Measurements from ENCODE around the gene GNLY.

GNLY gene

DNA sequence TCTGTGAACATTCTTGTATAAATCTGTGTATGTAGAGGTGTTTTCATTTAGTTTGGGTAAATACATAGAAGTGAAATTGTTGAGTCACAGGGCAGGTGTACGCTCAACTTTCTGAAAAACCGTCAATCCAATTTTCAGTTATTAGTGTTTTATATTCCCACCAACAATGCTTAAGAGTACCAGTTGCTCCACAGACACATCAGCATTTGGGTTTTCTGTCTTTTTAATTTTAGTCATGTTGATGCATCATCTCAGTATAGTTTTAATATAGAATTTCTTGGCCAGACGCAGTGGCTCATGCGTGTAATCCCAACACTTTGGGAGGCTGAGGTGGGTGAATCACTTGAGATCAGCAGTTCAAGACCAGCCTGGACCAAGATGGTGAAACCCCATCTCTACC is 3.2 kb upstream of the GNLY start:
- DNase-seq: no peak

DNA sequence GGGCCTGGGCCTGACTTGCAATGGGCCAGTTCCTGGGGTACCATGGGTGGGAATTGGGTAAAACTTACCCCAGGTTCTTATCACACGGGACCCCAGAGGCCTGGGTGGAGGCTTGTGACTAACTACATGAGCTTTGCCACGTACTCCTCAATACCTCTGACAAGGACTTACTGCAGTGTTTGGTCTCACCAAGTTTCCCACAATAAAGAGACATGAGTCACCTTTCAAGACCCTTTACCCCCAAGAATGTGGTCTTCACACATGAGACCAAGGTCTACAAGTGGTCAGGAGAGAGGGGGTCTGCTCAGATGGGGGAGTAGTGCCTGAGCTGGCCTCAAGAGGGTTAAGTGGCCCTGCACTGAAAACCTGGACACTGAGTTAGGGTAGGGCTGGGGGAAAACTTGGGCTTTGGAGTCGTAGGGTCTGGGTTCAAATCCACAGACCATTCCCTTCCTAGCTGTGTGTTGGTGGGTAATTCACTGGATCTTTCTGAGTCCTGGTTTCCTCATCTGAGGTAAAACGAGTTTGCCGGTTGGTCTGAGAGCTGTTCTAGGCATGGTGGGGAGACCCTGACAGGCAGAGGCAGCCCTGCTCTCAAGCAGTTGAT is 2.0 kb upstream of the GNLY start:
- no peak for DNase-seq

DNA sequence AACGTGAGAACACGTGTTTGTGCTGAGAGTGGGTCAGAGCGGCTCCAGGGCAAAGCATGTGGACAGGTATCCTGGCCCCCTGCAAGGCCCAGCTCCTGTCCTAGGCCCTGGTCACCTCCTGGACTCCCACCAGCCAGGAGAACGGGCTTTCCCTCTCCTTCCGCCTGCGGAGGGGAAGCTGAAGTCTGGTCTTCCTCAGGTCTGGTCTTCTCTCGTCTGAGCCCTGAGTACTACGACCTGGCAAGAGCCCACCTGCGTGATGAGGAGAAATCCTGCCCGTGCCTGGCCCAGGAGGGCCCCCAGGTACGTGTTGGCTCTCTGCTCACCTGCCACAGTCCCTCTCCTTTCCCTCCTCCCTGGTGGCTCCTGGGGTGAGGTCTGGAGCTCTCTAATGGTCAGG is 963 bp downstream of the GNLY start:
- no peak for DNase-seq

DNA sequence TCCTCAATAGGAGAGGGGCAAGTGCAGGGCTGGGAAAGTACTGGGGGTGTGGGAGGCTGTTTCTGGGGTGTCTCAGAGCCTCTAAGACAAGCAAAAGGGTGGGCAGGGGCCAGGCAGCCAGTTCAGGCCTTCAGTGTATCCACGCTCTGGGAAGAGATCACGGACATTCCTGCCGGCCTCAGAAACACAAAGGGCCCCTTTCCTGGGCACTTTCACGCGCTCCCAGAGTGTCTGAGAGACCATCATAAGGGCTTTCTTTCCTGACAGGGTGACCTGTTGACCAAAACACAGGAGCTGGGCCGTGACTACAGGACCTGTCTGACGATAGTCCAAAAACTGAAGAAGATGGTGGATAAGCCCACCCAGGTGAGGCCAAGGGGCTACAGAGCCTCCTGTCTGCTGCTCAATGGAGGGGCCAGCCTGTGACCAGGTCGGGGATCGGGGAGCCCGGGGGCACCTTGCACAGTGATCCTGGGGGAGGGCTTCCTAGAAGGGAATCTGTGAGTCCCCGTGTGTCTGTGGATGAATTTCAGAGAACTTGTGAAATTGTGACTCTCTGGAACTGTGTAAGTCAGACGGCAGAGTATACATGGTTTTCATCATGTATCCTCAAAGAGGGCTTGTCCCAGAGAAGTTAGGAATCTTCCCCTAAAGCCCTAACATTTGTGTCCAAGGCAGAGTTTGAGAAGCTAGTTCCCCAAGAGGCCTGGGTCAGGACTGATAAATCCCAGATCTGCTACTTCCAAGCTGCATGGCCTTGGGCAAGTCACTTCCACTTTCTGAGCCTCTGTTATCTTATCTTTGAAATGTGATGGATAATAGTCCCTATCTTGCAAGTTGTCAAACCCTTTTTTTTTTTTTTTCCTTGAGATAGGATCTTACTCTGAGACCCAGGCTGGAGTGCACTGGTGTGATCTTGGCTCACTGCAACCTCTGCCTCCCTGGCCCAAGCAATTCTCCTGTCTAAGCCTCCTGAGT is 1.8 kb downstream of the GNLY start:
- no peak for DNase-seq

DNA sequence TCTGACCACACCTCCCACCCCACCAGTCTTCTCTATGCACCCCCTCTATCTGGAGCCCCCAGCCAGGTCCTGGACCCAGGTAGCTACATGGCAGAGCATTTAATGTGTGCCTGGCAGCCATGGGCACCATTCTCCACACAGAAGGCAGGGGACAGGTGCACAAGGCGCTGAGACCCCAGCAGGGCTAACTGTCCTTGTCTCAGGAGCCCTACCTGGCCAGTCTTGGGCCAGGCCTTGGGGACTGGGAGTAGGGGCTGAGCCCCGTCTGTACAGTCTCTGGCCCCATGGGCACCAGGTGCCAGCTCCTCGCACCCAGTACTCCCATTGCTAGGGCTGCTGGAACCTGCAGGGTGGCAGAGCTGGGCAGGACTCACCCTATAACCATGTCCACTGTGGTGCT is 2.9 kb downstream of the GNLY start:
- no peak for DNase-seq

DNA sequence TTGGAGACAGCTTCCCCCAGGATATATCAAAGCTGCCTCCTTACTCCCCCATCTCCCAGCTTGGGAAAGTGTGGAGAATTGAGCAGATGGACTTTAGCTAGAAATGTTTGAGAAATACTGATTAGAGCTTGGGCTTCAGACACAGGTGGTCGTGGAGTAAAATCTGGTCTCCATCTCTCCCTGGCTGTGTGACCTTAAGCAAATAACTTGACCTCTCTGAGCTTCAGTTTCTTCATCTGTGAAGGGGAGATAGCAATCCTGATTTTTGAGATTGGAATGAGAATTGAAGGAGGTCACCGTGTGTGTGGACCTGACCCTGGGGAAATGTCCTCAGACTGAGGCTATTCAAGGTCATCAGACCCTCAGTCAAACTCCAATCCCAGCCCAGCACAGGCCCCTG is 3.6 kb downstream of the GNLY start:
- no peak for DNase-seq

DNA sequence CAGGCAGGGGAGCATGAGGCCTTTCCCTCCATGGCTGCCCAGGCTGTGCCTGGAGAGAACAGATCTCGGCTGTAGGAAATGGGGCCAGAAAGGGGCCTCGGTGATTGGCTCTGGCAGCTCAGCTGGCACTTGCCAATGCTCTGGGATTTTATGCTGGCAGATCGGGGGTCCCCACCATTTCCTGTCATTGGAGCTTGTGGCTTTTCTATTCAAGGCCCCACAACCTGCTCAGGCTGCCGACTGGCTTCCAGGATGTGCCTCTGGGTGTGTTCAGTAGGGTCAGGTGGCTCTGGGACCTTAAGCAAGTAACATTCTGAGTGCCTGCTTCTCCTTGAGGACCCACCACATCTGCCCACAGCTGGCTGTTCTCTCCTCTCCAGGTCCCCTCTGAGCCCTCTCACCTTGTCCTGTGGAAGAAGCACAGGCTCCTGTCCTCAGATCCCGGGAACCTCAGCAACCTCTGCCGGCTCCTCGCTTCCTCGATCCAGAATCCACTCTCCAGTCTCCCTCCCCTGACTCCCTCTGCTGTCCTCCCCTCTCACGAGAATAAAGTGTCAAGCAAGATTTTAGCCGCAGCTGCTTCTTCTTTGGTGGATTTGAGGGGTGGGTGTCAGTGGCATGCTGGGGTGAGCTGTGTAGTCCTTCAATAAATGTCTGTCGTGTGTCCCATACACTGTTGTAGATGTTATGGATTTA is 4.2 kb downstream of the GNLY start:
- no peak for DNase-seq

DNA sequence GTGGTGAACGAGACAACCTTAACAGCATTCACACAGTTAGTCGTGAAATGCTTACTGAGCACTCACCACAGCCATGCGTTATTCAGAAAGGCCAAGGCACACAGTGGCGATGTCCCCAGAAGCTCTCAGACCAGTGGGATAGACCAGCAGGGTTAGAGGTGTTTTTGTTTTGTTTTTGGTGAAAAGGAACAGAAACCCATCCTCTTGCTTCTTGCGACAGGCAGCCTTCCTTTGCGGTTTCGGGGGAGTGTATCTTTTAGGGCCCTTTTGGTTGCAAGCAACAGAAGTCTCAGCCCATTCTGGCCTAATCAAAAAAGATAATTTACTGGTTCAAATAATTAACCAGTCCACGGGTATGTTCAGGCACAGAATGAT is 4.7 kb downstream of the GNLY start:
- peak; percentile 9 for DNase-seq

DNA sequence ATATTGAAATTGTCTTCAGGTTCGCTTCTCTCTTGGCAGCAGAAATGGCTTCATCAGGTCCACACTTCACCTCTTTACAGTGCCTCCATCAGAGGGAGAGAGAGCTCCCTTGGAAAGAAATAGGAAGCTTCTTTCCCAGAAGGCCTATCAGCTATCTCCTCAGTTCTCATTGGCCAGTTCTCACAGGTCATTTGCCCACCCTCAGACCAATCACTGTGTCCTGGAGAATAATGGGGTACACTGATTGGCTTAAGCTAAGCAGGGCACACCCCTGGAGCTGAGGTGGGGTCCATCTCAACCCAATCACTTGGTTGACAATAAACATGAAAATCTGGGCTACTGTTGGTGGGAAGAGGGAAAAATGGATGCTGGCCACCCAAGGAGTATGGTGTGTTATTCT is 5.2 kb downstream of the GNLY start:
- no peak for DNase-seq

DNA sequence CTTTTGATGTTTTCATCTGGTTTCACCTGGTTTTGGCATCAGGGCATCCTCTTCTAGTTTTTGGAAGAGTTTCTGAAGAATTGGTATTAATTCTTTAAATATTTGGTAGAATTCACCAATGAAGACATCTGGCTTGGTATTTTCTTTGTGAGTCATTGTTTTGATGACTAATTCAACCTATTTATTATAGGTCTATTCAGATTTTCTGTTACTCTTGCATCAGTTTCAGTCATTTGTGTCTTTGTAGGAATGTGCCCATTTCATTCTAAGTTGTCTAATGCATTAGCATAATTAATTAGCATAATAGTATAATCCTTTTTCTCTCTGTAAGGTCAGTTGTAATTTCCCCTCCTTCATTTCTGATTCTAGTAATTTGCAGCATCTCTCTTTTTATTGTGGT is 8.0 kb downstream of the GNLY start:
- DNase-seq: no peak

DNA sequence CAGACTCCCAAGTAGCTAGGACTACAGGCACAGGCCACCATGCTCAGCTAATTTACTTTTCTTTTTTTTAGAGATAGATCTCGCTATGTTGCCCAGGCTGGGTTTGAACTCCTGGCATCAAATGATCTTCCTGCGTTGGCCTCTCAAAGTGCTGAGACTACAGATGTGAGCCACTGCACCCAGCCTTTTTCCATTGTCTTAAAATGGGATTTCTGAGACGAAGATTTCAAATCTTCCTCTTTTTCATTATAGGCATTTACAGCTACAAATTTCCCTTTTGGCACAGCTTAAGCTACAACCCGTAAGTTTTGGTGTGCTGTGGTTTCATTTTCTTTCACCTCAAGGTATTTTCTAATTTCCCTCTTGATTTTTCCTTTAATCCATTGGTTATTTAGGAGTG is 8.6 kb downstream of the GNLY start:
- peak; percentile 12 for DNase-seq

DNA sequence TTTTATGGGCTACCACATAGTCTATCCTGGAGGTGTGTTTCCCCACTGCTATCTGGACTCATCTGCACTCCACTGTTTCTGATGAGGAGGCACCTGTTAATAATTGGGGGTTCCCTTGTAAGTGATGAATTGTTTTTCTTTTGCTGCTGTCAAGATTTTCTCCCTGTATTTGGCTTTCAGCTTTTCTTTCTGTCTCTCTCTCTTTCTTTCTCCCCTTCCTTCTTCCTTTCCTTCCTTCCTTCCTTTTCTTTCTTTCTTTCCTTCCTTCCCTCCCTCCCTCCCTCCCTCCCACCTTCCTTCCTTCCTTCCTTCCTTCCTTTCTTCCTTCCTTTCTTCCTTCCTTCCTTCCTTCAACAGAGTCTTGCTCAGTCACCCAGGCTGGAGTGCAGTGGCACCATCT is 9.2 kb downstream of the GNLY start:
- DNase-seq: no peak

DNA sequence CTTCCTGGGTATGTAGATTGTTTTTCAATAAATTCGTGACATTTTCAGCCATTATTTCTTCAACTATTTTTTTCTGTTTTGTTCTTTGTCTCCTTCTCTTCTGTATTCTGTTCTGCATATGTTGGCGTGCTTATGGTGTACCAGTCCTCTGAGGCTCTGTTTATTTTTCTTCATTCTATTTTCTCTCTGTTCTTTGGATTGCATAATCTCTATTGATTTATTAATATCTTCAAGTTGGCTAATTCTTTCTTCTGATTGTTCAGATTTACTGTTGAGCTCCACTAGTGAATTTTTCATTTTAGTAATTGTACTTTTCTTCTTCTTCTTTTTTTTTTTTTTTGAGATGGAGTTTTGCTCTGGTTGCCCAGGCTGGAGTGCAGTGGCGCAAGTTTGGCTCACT is 9.9 kb downstream of the GNLY start:
- no peak for DNase-seq

DNA sequence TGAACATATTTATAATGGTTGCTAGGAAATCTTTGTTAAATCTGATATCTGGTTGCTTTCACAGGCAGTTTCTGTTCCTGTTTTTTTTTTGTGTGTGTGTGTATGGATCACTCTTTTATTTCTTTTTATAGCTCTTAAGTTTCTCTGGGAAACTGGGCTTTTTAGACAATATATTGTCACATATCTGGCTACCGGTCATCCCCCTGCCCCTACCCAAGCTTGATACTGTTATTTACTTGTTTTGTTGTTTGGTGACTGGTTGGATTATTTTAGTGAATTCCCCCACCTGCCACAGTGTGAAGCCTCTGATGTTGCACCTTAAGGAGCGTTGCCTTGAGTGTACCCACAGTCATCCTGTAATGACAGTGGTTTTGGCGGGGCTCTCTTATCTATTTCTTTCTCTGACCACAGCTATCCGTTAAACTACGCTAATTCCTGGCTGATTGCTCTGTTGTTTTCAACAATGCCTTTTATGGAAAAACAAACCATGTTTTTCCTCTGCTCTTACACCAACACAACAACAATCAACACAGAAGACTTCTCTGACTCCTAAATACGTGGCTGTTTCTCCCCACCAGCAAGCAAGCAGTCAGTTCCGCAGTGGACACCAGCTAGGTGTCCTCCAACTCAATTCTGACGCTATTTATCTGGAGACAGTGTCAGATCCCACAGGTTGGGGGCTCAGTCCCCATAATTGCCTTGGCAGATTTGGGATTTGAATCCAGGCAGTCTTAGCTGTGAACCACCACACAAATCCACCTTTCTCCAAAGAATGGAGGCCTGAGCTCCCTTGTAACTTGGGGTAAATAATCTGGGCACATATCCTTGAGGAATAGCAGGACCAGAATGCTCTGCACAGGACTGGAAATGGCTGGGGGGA is 10.9 kb downstream of the GNLY start:
- DNase-seq: peak; percentile 59

DNA sequence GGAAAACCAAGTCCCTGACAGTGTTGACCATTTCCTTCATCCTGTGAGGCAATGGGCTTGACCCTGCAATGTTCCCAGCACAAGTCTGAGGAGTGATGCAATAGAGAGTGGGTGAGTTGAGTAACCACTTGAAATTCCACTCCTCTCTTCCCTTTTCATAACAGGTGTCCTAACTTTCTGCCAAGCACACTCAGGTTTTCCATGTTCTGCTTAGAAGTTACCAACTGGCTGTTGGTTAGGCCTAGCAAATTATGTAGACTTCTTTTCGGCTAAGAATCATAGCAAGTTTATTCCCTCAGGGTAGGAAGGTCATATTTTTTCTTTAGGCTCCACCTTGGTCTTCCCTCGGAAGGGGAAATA is 11.5 kb downstream of the GNLY start:
- no peak for DNase-seq

DNA sequence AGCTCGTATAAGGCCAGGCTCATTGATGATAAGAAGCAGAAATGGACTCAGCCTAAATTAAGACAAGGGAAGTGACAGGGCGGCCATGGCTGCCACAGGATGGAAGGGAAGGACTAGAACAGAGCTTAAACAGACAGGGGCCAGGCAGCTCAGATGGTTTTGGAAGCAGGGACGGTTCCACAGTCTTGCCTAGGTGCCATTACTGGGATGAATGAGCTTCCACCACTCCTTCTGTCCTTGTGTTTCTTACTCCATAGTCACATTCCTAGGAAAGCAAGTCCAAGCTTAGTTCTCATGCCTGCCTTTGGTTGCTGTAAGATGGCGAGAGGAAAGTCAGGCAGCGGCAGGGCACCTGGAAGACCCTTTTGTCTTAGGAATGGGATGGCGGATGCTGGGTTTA is 11.9 kb downstream of the GNLY start:
- no peak for DNase-seq

DNA sequence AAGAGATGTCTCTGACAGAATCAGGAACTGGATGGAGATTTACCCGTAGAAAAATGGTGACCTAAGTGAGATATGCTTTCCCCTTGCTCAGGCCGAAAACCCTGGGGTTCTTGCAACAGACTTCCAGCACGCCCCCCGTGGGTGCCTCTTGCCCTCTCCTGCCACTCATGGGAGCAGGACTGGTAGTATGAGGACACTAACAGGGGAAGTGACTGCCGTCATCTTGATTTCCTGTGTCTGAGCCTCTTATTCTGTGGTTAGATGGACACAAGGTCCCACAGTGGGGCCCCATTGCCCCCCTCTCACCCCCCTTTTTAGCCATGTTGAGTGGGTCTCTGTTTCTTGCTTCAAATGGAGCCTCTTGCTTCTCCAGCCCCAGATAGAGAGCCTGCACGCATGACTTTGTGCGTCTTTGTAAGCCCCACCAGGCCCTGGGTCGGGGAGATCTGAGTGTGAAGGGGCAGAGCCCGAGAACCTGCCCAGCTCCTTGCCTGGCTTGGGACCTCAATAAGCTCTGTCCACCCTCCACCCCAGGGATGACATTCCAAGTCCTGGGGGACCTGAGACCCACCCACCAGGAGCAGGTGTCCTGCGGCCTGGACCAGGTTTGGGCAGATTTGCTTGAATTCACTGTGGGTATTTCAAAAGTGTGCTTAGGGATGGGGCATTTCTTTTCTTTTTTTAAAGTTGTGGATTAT is 12.6 kb downstream of the GNLY start:
- DNase-seq: no peak

DNA sequence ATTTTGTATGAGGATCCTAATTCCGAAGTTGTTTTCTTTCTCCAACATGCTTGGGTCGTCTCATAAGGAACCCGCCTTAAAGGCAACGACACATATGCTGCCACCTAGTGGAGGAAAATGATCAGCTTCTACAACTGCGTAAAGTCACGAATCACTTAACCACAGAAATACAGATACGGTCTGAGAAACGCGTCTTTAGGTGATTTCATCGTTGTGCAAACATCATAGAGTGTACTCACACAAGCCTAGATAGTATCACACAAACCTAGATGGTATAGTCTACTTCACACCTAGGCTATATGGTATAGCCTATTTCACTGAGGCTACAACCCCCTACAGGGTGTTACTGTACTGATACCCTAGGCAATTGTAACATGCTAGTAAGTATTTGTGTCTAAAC is 13.1 kb downstream of the GNLY start:
- peak; percentile 89 for DNase-seq

DNA sequence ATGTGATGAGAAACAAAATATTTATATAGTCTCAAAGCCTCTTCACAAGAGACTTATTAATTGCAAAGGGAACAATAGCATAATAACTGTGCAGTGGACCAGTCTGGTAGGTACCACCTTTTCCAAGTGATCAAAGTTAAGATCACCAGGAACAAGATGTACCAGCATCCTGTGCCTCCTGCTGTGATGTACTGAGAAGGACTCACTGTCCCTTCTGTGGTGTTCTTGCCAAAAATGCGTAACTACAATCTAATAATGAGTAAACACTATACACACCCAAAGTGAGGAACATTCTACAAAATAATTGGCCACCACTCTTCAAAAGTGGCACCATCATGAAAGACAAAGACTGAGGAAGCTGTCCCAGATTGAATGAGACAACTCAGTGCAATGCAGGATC is 14.5 kb downstream of the GNLY start:
- no peak for DNase-seq

DNA sequence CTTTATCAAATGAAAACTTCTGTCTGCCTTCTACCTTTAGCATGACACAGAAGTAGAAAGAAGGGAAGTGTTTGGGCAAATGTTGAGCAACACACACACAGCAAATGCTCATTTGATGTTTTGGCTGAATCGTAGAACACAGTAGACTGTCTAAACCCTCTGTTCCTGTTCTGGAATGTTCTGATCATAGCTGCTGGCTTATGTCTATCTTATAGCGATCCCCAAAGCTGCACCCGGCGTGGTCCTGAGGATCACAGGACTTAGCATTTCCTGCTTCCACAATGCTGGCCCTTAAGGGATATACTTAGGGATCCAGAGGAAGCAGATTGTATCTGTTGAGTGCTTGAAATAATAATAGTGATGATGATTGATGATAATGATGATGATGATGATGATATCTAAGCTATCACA is 15.2 kb downstream of the GNLY start:
- DNase-seq: no peak

DNA sequence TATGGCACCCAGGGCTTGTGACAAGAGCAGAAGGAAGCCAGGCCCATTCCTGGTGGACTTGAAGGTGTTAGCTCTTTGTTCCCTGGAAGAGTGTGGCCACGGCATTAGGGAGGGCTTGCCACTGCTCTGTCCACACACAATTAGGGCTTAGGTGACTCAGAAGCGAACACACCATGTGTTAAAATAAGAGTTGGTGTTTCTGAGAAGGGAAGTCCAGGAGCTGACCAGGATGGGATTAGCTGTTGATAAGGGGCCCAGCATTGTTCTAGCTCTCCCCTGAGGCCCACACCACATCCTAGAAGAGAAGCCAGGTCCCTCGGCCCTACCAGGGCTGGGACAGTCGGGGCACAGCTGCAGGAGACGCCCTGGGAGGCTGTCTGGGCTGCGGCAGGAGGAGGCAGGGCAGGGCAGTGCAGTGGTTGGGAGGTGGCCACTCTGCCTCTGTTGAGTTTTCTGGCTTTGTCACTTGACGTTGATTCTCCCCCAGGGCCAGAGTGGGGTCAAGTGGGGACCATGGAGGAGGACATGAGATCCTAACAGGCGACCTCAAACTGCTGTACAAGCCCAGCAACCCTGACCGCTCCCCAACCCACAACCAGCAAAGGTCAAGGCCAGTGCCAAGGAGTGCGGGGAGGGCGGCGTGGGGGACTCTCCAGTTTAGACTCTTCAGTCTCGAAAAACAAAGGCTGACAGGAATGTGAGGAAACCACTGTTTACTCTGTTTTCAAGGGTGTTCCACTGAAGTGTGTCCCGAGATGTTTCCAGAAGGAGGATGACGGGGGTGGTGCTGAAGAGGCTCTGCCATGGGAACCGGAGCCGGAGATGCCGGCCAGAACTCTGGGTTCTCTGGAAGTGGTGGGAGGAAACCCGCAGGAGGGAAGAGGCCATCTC is 16.8 kb downstream of the GNLY start:
- no peak for DNase-seq
